CD14-positive monocyte (primary cell): Measurements from ENCODE around the gene SDK1. TPM values are rescaled to one million over a fixed set of nuclear protein-coding genes. Genes with fewer than 3 reads are reported as not detected.

Experiments used
- DNase-seq, 3 donors: peaks; one replicate each; pipeline ENCODE4 v3.0.0-alpha.2; 2011 to 2022
- H2AFZ ChIP-seq: 2 replicates; pipeline ENCODE4 v1.6.0; 2012; ENCODE audit warnings: mild to moderate bottlenecking, low read depth, low read length, inconsistent platforms; ENCODE audit not compliant: insufficient read depth, poor library complexity, severe bottlenecking
- H3K27ac ChIP-seq, 2 donors: 1 replicate in 1 of 2; 2 replicates in 1 of 2; pipeline ENCODE4 v1.5.1; 2012 to 2013; ENCODE audit warnings: low read length in 2 of 2, control low read depth in 1 of 2, inconsistent platforms in 1 of 2, low read depth in 1 of 2, mild to moderate bottlenecking in 1 of 2
- H3K27me3 ChIP-seq, 2 donors: one replicate each; pipeline versions ENCODE4 v1.6.0 to v1.6.1; 2011 to 2013; ENCODE audit warnings: low read length in 2 of 2; ENCODE audit not compliant: control insufficient read depth in 2 of 2, insufficient read depth in 2 of 2
- H3K36me3 ChIP-seq, 2 donors: replicated peaks in 1 of 2; 1 replicate in 1 of 2; 2 replicates in 1 of 2; pipeline versions ENCODE4 v1.5.1 to v1.6.1; 2012 to 2013; ENCODE audit warnings: low read length in 2 of 2, control low read depth in 1 of 2, inconsistent platforms in 1 of 2, mild to moderate bottlenecking in 1 of 2; ENCODE audit not compliant: insufficient read depth in 2 of 2, control insufficient read depth in 1 of 2
- H3K4me1 ChIP-seq, 2 donors: 1 replicate in 1 of 2; 2 replicates in 1 of 2; pipeline versions ENCODE4 v1.5.1 to v1.6.1; 2012 to 2013; ENCODE audit warnings: low read length in 2 of 2, control low read depth in 1 of 2, inconsistent platforms in 1 of 2, mild to moderate bottlenecking in 1 of 2, moderate library complexity in 1 of 2; ENCODE audit not compliant: insufficient read depth in 2 of 2, control insufficient read depth in 1 of 2
- H3K4me2 ChIP-seq: replicated peaks from 2 replicates; pipeline ENCODE3; 2012; ENCODE audit warnings: low read length, moderate library complexity, mild to moderate bottlenecking; ENCODE audit not compliant: poor library complexity, severe bottlenecking; ENCODE audit errors: extremely low read depth
- H3K4me3 ChIP-seq, 3 experiments: fragments of 200-600 bp in 1 of 3; sonication (generic) in 1 of 3; replicated peaks in 1 of 3; 1 replicate in 2 of 3; 2 replicates in 1 of 3; pipeline ENCODE4 v1.5.1; 2011 to 2013; ENCODE audit warnings: low read length in 3 of 3, mild to moderate bottlenecking in 3 of 3, control low read depth in 2 of 3, low read depth in 2 of 3, inconsistent platforms in 1 of 3, moderate library complexity in 1 of 3
- H3K79me2 ChIP-seq: 2 replicates; pipeline ENCODE4 v1.6.0; 2012; ENCODE audit warnings: mild to moderate bottlenecking, control low read depth, inconsistent platforms, low read length, moderate library complexity; ENCODE audit not compliant: insufficient read depth
- H3K9ac ChIP-seq: 2 replicates; pipeline ENCODE4 v1.6.0; 2017; ENCODE audit warnings: low read length, mild to moderate bottlenecking; ENCODE audit not compliant: insufficient read depth, poor library complexity, severe bottlenecking
- H3K9me3 ChIP-seq, 2 donors: replicated peaks in 1 of 2; 1 replicate in 1 of 2; 2 replicates in 1 of 2; pipeline versions ENCODE4 v1.5.1 to v1.6.1; 2012 to 2013; ENCODE audit warnings: low read length in 2 of 2, control low read depth in 1 of 2; ENCODE audit not compliant: control insufficient read depth in 1 of 2, insufficient read depth in 1 of 2
- H4K20me1 ChIP-seq: 2 replicates; pipeline ENCODE4 v1.6.0; 2012; ENCODE audit warnings: mild to moderate bottlenecking, low read length, control low read depth, moderate library complexity; ENCODE audit not compliant: insufficient read depth
- H3K27ac Mint-ChIP-seq, 7 donors: one replicate each; pipeline ENCODE4 v1.8.0; 2020; ENCODE audit warnings: mild to moderate bottlenecking in 7 of 7, mixed read lengths in 7 of 7, moderate library complexity in 6 of 7, inconsistent platforms in 2 of 7
- H3K27me3 Mint-ChIP-seq, 3 donors: one replicate each; pipeline ENCODE4 v1.8.0; 2021 to 2022; ENCODE audit warnings: low read depth in 3 of 3, mild to moderate bottlenecking in 3 of 3, mixed read lengths in 3 of 3, moderate library complexity in 3 of 3, inconsistent platforms in 1 of 3
- H3K36me3 Mint-ChIP-seq, 2 donors: one replicate each; pipeline ENCODE4 v1.8.0; 2020; ENCODE audit warnings: mixed read lengths in 2 of 2, inconsistent platforms in 1 of 2, mild to moderate bottlenecking in 1 of 2
- H3K4me1 Mint-ChIP-seq: one replicate; pipeline ENCODE4 v1.8.0; 2020; ENCODE audit warnings: mild to moderate bottlenecking, mixed read lengths
- H3K4me3 Mint-ChIP-seq, 2 donors: one replicate each; pipeline ENCODE4 v1.8.0; 2020; ENCODE audit warnings: mild to moderate bottlenecking in 2 of 2, mixed read lengths in 2 of 2, moderate library complexity in 1 of 2
- H3K9me3 Mint-ChIP-seq, 7 donors: one replicate each; pipeline ENCODE4 v1.8.0; 2020 to 2022; ENCODE audit warnings: mixed read lengths in 7 of 7, mild to moderate bottlenecking in 6 of 7, moderate library complexity in 6 of 7, inconsistent platforms in 2 of 7
- CTCF ChIP-seq: fragments of 200-600 bp; IDR thresholded peaks from one replicate; pipeline ENCODE4 v1.8.0; 2022; ENCODE audit warnings: antibody characterized with exemption, mild to moderate bottlenecking
- WGBS: methylation state at CpG from one replicate; pipeline ENCODE4 v1.1.5; 2013; ENCODE audit warnings: missing lambda C conversion rate; ENCODE audit not compliant: insufficient coverage; 5-methylcytosine and 5-hydroxymethylcytosine counted together
- intact Hi-C, 2 donors: fragments of 100-400 bp; cut with micrococcal nuclease; formaldehyde crosslinking; loops; one replicate each; pipeline versions ENCODE4 v1.15.0 to v1.15.1; 2023
- polyA plus RNA-seq, 3 donors: library from polyadenylated mRNA; depleted of rRNA in 1 of 3; unstranded in 2 of 3; stranded (reverse) in 1 of 3; fragments of 300-500 nt in 2 of 3; fragments of >200 nt in 1 of 3; fragmentation: Illumina TruSeq in 2 of 3; gene quantifications; 1 replicate in 2 of 3; 2 replicates in 1 of 3; pipeline ENCODE4 v1.2.3, GENCODE V29; 2012 to 2021

SDK1 gene
- polyA plus RNA-seq, 3 donors: 0.01 TPM; not detected in 2

- H3K4me3 ChIP-seq: no peak overlapping the region
- intact Hi-C loops: no loop called here
- peaks cover 0 to 7% (median 3%) of the 10 kb centered on the region in 7 donors for H3K9me3 Mint-ChIP-seq
- H2AFZ ChIP-seq: no peak overlapping the region
- no peak for TF ChIP-seq CTCF
- H3K27ac ChIP-seq: no peak overlapping the region
- H3K36me3 ChIP-seq: no peaks in the 10 kb centered on the region
- H3K4me3 Mint-ChIP-seq: no peak overlapping the region
- no peaks in the 10 kb centered on the region for H3K4me1 Mint-ChIP-seq
- H3K27me3 ChIP-seq: no peaks in the 10 kb centered on the region
- no peak for DNase-seq
- H3K4me1 ChIP-seq: no peaks in the 10 kb centered on the region
- peaks cover 0 to 3% of the 10 kb centered on the region in 2 donors for H3K9me3 ChIP-seq
- no peak overlapping the region for H3K4me2 ChIP-seq
- H3K79me2 ChIP-seq: no peaks in the 10 kb centered on the region
- H4K20me1 ChIP-seq: no peaks in the 10 kb centered on the region
- no peak overlapping the region for H3K27ac Mint-ChIP-seq
- 54% methylated on average over 4 of the region's 4 CpGs for whole genome bisulfite sequencing
- no peak overlapping the region for H3K9ac ChIP-seq
- H3K27me3 Mint-ChIP-seq: peaks cover 0 to 3% (median under 1%) of the 10 kb centered on the region in 3 donors
- no peaks in the 10 kb centered on the region for H3K36me3 Mint-ChIP-seq
Observed at GRCh38 chr7:3426064-3426463, 125.0 kb downstream of the SDK1 start.

GRCh38 chr7:3427957-3428356, 126.9 kb downstream of the SDK1 start:
- no peak overlapping the region for H2AFZ ChIP-seq
- intact Hi-C loops: no loop called here
- H3K4me2 ChIP-seq: no peak overlapping the region
- no peaks in the 10 kb centered on the region for H3K4me1 ChIP-seq
- H3K36me3 ChIP-seq: no peaks in the 10 kb centered on the region
- no peaks in the 10 kb centered on the region for H4K20me1 ChIP-seq
- H3K27ac Mint-ChIP-seq: no peak overlapping the region
- H3K27me3 Mint-ChIP-seq: no peaks in the 10 kb centered on the region
- no peak for DNase-seq
- H3K9me3 Mint-ChIP-seq: peaks cover 0 to 2% (median 0%) of the 10 kb centered on the region in 7 donors
- H3K4me1 Mint-ChIP-seq: no peaks in the 10 kb centered on the region
- no peak overlapping the region for H3K9ac ChIP-seq
- no peak for TF ChIP-seq CTCF
- H3K27me3 ChIP-seq: no peaks in the 10 kb centered on the region
- no peak overlapping the region for H3K4me3 ChIP-seq
- WGBS: no CpG with 5 or more reads among the region's 1 CpG
- no peak overlapping the region for H3K4me3 Mint-ChIP-seq
- no peaks in the 10 kb centered on the region for H3K36me3 Mint-ChIP-seq
- H3K79me2 ChIP-seq: no peaks in the 10 kb centered on the region
- no peaks in the 10 kb centered on the region for H3K9me3 ChIP-seq
- no peak overlapping the region for H3K27ac ChIP-seq
